GM19467 (cell line): Measurements from ENCODE around the gene TRIM75.
"Not testable (repeated sequence)": the region's sequence is repeated elsewhere in the genome, so short reads cannot be mapped to it uniquely, and the experiment has no call there.

Experiments used
- ATAC-seq: cut with Tn5 transposase; IDR thresholded peaks from one replicate; pipeline ENCODE4 v1.9.1; 2021; ENCODE audit warnings: mild to moderate bottlenecking, moderate library complexity; ENCODE audit not compliant: unreplicated experiment

Gene TRIM75

DNA sequence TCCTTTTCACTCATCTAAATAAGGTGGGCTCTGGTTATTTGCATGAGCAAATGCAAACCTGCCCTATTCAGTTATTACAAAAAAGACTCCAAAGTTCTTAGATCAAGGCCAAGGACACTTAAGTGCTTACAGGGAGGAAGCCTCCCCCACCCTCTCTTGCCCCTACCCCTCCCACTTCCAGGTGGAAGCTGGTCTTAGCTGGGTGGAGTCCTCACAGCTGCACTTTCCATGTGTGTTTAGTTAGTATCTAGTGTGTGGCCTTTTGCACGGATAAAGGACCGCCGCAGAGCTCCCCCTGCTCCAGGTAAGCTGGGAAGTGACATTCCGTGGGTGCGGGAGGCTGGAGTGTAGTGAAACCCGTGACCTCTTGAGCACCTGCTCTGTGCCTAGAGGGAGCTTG, at the start of gene TRIM75:
TRIM75 (plus strand) TSS at position 222 of the 400 bp plus-strand sequence. CDS start 5,282 bp downstream, outside the sequence.
- ATAC-seq, result no peak

DNA sequence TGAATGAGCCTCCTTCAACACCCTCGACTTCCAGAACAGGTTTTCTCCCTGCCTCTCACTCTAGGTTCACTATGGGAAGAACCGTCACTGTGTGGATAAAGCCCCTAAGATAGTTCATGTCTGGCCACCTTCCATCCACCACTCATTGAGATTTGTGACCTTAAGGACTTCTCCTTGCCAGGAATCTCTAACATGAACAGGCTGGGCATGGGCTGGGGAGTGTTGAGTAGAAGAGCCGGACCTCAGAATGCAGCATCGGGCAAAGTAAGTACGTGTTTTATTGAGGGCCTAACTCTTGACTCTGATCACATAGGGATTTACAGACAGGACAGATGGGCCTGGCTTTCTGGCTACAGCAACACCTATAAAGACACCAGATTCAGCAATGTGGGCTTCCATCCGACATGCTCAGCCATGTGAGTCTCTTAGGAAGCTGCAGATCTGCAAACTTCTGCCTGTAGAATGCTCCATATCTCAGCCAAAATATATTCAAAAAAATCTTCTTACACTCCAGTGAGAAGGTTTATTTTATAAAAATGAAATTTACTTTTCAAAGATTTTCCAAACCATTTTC, 48.2 kb upstream of the TRIM75 start:
- no peak for ATAC-seq

DNA sequence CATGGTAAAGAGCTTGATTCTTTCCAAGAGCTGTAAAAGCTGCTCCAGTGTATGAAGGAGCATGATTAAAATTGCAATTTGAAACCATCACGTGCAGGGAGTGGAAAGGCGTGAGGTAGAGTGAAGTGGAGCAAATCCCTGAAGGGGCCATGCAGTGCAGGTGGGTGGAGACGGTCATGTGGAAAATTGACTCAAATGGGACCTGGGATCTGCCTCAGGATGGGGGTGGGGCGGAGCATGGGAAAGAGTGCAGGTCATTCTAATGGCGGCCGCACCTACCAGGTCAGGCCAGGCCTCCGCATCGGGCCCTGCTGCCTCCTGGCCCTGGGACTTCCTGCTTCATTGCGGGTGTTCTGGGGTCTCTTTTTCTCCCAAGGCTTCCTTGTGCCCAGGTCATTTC, 47.2 kb upstream of the TRIM75 start:
- ATAC-seq, result no peak

DNA sequence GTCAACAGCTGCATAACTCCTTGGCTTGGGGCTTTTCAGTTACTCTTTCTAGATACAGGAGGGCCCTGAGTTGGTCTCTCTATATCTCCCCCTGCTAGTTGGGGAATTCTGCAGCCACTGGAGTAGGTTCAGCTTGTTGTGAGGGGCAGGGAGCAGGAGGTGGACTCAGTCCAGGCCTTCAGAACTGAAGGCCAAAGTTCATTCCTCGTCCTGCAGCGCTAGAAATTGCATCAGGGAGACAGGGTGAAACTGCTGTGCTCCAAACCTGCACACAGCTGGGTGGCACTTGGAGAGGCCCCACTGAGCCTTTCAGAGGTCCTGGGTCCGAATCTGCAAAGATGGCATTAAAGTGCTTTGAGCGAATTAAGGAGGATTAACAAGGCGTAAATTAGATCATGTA, 46.8 kb upstream of the TRIM75 start:
- ATAC-seq, result no peak

DNA sequence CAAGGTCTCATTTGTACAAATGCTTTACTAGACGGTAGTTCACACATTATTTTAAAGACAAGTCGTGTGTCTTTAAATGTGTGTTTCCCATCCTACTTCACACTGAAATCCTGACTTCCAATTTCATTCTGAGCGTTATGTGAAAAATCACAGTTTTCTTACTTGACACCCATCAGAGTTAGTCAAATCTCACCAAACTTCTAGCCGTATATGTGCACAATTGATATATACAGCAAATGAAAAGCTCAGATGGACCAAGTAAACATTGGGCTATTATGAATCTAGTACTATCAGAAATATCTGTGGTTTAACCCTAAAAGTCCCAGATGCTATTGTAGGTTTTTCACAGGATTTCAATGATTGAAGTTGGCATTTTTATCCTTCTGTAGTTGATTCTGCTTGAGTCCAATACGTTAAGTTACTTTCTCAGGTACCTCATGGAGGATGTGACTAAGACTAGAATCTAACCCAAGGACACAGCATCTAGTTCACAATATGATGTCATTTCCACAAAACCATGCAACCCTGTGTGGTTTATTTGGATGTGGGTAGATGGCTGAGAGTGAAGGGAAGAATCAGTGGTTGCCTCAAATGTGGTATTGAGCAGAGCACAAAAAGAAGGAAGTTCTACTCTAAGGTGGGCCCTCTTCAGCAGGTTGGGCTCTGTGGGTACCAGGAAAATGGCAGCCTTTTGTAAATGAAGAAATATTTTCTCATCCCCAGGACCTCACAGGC, 44.0 kb upstream of the TRIM75 start:
- no peak for ATAC-seq

DNA sequence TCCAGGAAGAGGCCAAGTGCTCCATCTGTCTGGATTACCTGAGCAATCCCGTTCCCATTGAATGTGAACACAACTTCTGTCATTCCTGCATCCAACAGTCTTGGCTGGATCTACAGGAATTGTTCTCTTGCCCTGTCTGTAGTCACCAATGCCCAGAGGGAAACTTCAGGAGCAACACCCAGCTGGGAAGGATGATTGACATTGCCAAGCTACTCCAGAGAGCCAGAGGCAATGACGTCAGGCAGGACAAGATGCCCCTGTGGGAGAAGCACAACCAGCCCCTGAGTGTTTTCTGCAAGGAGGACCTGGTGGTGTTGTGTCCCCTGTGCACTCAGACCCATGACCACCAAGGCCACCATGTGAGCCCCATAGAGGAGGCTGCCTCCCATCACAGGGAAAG, 43.2 kb upstream of the TRIM75 start:
- no peak for ATAC-seq

DNA sequence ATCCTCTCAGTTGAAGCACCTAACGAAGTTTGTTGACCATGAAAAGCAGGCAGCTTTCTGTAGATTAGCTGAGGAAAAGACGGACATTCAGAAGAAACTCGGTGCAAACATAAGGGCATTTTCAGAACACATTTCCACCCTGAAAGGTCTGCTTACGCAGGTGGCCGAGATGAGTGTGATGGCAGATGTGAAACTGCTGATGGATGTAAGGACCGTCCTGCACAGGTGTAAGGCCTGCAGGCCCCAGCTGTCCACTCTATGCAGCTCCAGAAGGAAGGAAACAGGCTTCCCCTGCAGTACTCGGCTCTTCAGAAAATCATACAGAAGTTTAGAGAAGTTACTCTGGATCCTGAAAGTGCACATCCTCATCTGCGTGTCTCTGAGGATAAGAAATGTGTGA, 42.7 kb upstream of the TRIM75 start:
- no peak for ATAC-seq

- ATAC-seq, result no peak
Observed at GRCh38 chr4:165011403-165011802, 42.3 kb upstream of the TRIM75 start.

- no peak for ATAC-seq
Observed at GRCh38 chr4:165013691-165014090, 40.0 kb upstream of the TRIM75 start.

- ATAC-seq, result no peak
Observed at GRCh38 chr4:165016971-165017370, 36.7 kb upstream of the TRIM75 start.

GRCh38 chr4:165019995-165020394, 33.7 kb upstream of the TRIM75 start:
- not testable (repeated sequence) for ATAC-seq

DNA sequence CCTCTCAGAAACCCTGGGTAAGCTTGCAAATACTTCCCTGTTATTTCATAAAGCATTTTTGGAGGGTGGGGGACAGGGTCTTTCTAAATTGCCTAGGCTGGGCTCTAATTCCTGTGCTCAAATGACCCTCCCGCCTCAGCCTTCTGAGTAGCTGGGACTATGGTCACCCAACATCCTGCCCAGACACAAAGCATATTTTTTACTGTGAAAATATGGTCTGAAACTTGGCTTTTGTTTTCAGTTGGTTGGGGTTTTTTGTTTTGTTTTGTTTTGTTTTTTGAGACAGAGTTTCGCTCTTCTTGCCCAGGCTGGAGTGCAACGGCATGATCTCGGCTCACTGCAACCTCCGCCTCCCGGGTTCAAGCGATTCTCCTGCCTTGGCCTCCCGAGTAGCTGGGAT, 27.9 kb upstream of the TRIM75 start:
- ATAC-seq, result not testable (repeated sequence)

DNA sequence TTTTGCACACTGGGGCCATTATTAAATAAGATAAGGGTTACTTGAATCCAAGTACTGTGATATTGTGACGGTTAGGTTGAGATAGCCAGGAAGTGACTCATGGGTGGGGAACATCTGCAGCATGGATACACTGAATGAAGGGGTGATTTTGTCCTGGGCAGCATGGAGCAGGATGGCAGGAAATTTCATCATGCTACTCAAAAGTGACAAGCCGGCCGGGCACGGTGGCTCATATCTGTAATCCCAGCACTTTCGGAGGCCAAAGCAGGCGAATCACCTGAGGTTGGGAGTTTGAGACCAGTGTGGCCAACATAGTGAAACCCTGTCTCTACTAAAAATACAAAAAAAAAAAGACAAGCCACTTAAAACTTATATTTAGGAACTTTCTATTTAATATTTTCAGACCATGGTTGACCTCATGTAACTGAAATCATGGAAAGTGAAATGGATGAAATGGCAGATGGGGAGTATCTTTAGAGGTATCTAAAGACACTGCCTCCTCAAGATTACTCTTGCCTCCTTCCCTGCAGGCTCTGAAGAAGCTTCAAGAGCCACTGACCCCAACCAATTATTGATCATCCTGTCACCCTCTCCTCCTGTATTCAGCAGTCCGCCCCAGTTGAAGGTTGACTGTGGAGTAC, 25.8 kb upstream of the TRIM75 start:
- ATAC-seq, result no peak

DNA sequence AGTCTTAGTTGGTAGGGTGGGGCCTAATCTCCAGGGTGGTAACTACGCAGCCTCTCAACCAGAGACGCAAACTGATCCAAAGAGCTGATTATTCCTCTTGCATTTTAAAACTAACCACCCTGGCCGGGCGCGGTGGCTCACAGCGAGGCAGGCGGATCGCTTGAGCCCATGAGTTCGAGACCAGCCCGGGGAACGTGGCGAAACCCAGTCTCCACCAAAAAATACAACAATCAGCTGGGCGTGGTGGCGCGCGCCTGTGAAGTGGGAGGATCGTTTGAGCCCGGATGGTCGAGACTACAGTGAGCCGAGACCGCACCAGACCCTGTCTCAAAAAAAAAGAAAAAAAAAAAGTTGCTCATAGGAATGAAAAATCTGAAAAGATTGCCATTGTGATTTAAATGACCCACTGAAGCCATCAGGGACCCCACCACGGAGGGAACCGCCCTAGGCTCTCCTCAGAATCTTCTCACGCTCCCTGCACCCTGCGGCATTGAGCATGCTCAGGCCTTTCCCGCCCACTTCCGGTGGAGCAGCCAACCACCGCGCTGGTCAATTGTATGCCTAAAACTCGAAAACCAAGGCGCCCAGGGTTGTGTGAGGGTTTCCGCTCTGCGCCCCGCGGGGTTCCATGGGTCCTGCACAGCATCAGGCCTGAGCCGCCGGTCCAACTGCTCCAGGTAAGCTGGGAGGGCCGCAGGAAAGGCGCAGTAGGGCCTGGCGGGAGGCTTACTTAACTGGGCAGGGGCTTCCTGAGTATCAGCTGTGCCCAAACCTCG, 22.0 kb upstream of the TRIM75 start, which contains the start of gene TRIM60:
TRIM60 (plus strand) TSS at position 564 of the 776 bp plus-strand sequence. CDS start 8,074 bp downstream, outside the sequence.
- no peak for ATAC-seq

- no peak for ATAC-seq
Observed at GRCh38 chr4:165048170-165048569, 5.5 kb upstream of the TRIM75 start.

- ATAC-seq, result no peak
Observed at GRCh38 chr4:165052627-165053026, 1.0 kb upstream of the TRIM75 start.

DNA sequence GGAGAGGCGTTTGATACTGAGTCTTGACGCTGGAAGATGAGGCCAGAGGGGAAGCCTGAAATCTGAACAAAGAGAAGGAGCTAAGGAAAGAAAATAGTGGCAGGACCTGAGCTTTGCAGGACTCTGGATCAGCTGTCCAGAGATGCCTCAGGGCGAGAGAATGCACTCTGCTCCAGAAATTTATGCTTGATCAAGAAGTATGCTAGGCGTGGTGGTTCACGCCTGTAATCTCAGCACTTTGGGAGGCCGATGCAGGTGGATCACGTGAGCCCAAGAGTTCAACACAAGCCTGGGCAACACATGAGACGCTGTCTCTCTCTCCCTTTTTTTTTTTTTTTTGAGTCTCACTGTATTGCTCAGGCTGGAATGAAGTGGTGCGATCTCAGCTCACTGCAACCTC, 1.9 kb downstream of the TRIM75 start:
- no peak for ATAC-seq

DNA sequence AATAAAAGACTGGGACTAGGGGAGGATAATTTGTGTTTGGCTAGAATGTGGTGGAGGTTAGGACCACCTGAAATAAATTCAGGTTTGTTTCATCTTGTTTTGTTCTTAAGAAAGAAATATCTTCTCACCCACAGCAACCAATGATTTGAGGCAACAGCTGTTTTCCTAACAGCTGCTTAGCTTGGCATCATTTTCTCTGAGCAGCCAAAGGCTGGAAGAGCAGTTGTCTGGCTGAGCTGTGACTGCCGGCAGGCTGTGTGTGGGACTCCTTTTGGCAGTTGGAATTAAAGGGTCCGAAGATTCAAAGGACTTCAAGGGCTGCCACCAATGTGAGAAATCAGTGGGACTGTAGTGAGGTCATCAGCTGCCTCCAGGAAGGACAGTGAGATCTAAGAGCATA, 5.0 kb downstream of the TRIM75 start:
- ATAC-seq, result no peak

GRCh38 chr4:165059386-165059785, 5.7 kb downstream of the TRIM75 start:
- no peak for ATAC-seq

DNA sequence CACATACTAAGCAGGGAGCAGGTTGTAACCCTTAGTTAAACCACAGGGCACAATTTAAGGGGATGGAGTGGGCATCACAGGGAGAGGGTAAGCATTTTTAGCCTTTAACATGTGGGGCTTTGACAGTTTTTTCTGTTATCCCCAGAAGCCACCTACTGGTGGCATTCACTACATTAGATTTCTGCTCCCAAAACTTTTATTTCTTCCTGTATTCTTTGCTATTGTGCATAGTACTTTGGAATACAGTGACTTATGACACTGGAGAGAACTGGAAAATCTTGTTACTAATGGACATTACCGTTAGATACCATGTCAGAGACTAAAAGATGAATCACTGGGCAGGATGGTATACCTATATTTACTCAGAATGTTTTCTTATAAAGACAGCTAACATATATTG, 7.3 kb downstream of the TRIM75 start:
- no peak for ATAC-seq

- no peak for ATAC-seq
Observed at GRCh38 chr4:165070560-165070959, 16.9 kb downstream of the TRIM75 start.
